Measurements from ENCODE around the gene IFNG-AS1.
A peak's percentile ranks its signal among the peaks of the same experiment; 100 is the strongest.

The IFNG-AS1 gene

GRCh38 chr12:67989184-67989920, at the start of gene IFNG-AS1:
TSS of gene IFNG-AS1 (plus strand) at chr12:67989447.
- H3K36me3 Mint-ChIP-seq (ENCODE audit: low read depth) = no peaks in the 10 kb centered on the region

GRCh38 chr12:67939611-67940010, 49.6 kb upstream of the IFNG-AS1 start:
- Mint-ChIP-seq H3K27me3 (ENCODE audit: low read depth) (no peaks in the 10 kb centered on the region), H3K4me1 (peaks cover 38% of the 10 kb centered on the region), H3K36me3 (ENCODE audit: low read depth) (no peaks in the 10 kb centered on the region), H3K27ac (no peak overlapping the region), H3K9me3 (no peaks in the 10 kb centered on the region), H3K4me3 (no peak overlapping the region)
- no peak for TF ChIP-seq CTCF (IDR thresholded peaks at IDR 0.05; ENCODE audit: unreplicated experiment in 3 of 3)

More at GRCh38 chr12:67989184-67989920, at the start of gene IFNG-AS1:
- Mint-ChIP-seq H3K4me3 (no peak within 1 kb of the TSS), H3K27ac (no peak within 1 kb of the TSS), H3K27me3 (ENCODE audit: low read depth) (no peaks in the 10 kb centered on the region), H3K4me1 (no peaks in the 10 kb centered on the region), H3K9me3 (no peaks in the 10 kb centered on the region)
- TF ChIP-seq CTCF (IDR thresholded peaks at IDR 0.05; ENCODE audit: unreplicated experiment in 3 of 3) = no peak

GRCh38 chr12:67940780-67941243, 48.4 kb upstream of the IFNG-AS1 start:
- H3K27me3 Mint-ChIP-seq (ENCODE audit: low read depth) = no peaks in the 10 kb centered on the region
- H3K4me3 Mint-ChIP-seq = no peak overlapping the region
- H3K36me3 Mint-ChIP-seq (ENCODE audit: low read depth) = no peaks in the 10 kb centered on the region
- H3K9me3 Mint-ChIP-seq = no peaks in the 10 kb centered on the region
- no peak for TF ChIP-seq CTCF (IDR thresholded peaks at IDR 0.05; ENCODE audit: unreplicated experiment in 3 of 3)
- H3K27ac Mint-ChIP-seq = peak overlapping the region in 1 of 3 experiments; percentile 35
- H3K4me1 Mint-ChIP-seq = peaks cover 38% of the 10 kb centered on the region

- no peaks in the 10 kb centered on the region for H3K27me3 Mint-ChIP-seq (ENCODE audit: low read depth)
Measured at GRCh38 chr12:67942724-67943123, 46.5 kb upstream of the IFNG-AS1 start.

GRCh38 chr12:67943141-67943892, 45.9 kb upstream of the IFNG-AS1 start:
- peak overlapping the region; percentile 36 to 74 (median 54) for H3K27ac Mint-ChIP-seq
- TF ChIP-seq CTCF (IDR thresholded peaks at IDR 0.05; ENCODE audit: unreplicated experiment in 3 of 3) = peak; percentile 65 to 74 (median 73)
- H3K4me1 Mint-ChIP-seq = peaks cover 38% of the 10 kb centered on the region
- H3K27me3 Mint-ChIP-seq (ENCODE audit: low read depth) = no peaks in the 10 kb centered on the region
- H3K9me3 Mint-ChIP-seq = no peaks in the 10 kb centered on the region
- no peak overlapping the region for H3K4me3 Mint-ChIP-seq
- H3K36me3 Mint-ChIP-seq (ENCODE audit: low read depth) = no peaks in the 10 kb centered on the region

More at GRCh38 chr12:67942724-67943123, 46.5 kb upstream of the IFNG-AS1 start:
- Mint-ChIP-seq H3K9me3 (no peaks in the 10 kb centered on the region), H3K4me1 (peaks cover 38% of the 10 kb centered on the region), H3K4me3 (peak overlapping the region in 1 of 3 experiments; percentile 14), H3K27ac (peak overlapping the region; percentile 36 to 74 (median 54)), H3K36me3 (ENCODE audit: low read depth) (no peaks in the 10 kb centered on the region)
- TF ChIP-seq CTCF (IDR thresholded peaks at IDR 0.05; ENCODE audit: unreplicated experiment in 3 of 3) = no peak
